T-helper 17 cell (primary cell): ENCODE results near the gene LYPD6. TPM values are rescaled to one million over a fixed set of nuclear protein-coding genes. Genes with fewer than 3 reads are reported as not detected.
"Not testable (repeated sequence)": the region's sequence is repeated elsewhere in the genome, so short reads cannot be mapped to it uniquely, and the experiment has no call there.

Source experiments
- ATAC-seq: fragments of 150-1000 bp; cut with Tn5 transposase; 2 replicates; pipeline ENCODE4 v1.10.0; 2021; ENCODE audit warnings: mild to moderate bottlenecking, moderate library complexity
- DNase-seq, 3 donors: peaks; one replicate each; pipeline versions ENCODE4 v3.0.0 to v3.0.0-alpha.2; 2020 to 2021
- H3K9me3 ChIP-seq: one replicate; pipeline ENCODE4 v1.7.0; 2013; ENCODE audit warnings: low read length, mild to moderate bottlenecking; ENCODE audit not compliant: control insufficient read depth, poor library complexity, severe bottlenecking
- H3K27ac Mint-ChIP-seq: one replicate; pipeline ENCODE4 v1.8.0; 2022; ENCODE audit warnings: mild to moderate bottlenecking, moderate library complexity, mixed read lengths
- H3K27me3 Mint-ChIP-seq: one replicate; pipeline ENCODE4 v1.8.0; 2022; ENCODE audit warnings: mixed read lengths
- H3K36me3 Mint-ChIP-seq: one replicate; pipeline ENCODE4 v1.8.0; 2022; ENCODE audit warnings: low read depth, mixed read lengths
- H3K4me1 Mint-ChIP-seq: one replicate; pipeline ENCODE4 v1.8.0; 2022; ENCODE audit warnings: mild to moderate bottlenecking, mixed read lengths
- H3K4me3 Mint-ChIP-seq: one replicate; pipeline ENCODE4 v1.8.0; 2022; ENCODE audit warnings: mild to moderate bottlenecking, moderate library complexity, mixed read lengths
- total RNA-seq, 4 donors: library from RNA in 2 of 4; stranded (reverse) in 2 of 4; gene quantifications; one replicate each; pipeline ENCODE4 v1.2.3 and lab custom pipeline; 2022 to 2026

LYPD6 gene
- total RNA-seq, 2 donors from 2014 or later, result not detected

DNA sequence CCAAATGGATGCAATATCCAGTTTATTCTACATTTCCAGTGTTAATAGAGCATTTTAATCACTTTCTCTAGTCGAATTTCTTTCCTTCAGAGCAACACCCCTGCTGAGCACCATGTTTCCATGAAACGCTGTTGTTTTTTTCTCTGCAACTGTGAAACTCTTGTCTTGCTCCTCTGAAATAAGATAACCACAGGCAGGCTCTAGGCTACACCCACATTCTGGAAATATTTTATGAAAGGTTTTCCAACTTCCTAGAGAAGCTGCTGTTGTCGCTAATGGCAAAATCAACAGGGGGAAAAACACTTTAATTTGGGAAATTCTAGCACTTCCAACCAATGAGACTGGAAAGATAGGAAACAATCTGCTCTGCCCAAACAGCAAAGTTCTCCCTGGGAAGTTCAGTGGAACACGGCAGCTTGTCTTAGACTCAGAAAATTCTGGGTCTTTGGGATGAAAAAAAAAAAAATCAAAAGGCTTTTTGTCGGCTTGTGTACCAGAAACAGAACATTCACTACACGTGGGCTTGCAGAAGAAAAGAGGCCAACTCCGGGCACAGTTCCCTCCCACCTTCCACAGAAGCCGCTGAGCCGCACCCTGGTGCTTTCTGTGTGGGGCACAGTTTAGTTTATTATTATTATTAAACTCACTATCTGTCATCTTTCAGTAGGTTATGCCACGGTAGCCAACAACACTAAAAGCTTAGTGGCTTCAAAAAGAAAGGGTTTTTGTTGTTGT, 158.5 kb downstream of the LYPD6 start:
- H3K36me3 Mint-ChIP-seq, result no peaks in the 10 kb centered on the region
- no peaks in the 10 kb centered on the region for H3K9me3 ChIP-seq
- peaks cover 3% of the 10 kb centered on the region for H3K4me1 Mint-ChIP-seq
- ATAC-seq (no peak), DNase-seq (no peak)
- H3K4me3 Mint-ChIP-seq, result no peak overlapping the region
- peaks cover 34% of the 10 kb centered on the region for H3K27me3 Mint-ChIP-seq
- no peak overlapping the region for H3K27ac Mint-ChIP-seq

DNA sequence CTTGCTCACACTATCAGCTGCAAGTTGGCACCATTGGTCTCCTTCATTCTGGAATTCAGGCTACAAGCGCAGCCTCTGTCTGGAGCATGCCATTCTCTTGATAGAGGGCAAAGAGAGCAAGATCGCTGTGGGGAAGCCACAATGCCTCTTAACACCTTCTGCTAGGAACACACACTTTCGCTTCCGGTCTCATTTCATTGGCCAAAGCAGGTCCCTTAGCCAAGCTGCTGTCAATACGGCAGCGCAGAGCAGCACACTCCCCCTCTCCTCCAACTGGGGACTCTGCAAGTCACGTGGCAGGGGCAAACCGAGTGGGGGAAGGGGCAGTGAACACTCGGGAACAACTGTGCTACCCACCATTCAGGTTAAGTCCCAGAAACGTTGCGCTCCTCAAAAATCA, 159.1 kb downstream of the LYPD6 start:
- Mint-ChIP-seq H3K4me3 (no peak overlapping the region), H3K27ac (no peak overlapping the region), H3K27me3 (peaks cover 29% of the 10 kb centered on the region), H3K4me1 (peaks cover 3% of the 10 kb centered on the region), H3K36me3 (no peaks in the 10 kb centered on the region)
- no peaks in the 10 kb centered on the region for H3K9me3 ChIP-seq
- no peak for DNase-seq
- no peak for ATAC-seq

DNA sequence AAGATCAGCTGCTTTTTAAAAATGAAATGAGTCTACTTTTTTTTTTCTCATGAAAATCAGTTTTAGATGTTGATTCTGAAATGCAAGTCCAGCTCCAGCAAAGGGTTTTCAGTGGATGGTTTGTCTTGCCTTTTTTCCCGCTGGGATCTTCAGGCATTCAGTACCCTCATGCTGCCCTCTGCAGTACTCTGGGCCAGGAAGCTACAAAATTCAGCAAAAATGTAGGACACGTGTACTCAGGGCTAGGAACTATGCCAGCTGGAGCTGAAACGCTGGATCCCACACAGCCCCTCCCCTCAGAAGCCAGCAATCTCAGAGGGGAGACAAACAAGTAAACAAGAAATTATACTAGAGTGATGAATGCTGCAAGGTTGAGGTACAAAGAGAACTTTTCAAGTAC, 159.9 kb downstream of the LYPD6 start:
- Mint-ChIP-seq H3K27me3 (peaks cover 21% of the 10 kb centered on the region), H3K27ac (no peak overlapping the region), H3K4me3 (no peak overlapping the region), H3K36me3 (no peaks in the 10 kb centered on the region), H3K4me1 (peaks cover 3% of the 10 kb centered on the region)
- no peaks in the 10 kb centered on the region for H3K9me3 ChIP-seq
- ATAC-seq, result no peak
- no peak for DNase-seq

DNA sequence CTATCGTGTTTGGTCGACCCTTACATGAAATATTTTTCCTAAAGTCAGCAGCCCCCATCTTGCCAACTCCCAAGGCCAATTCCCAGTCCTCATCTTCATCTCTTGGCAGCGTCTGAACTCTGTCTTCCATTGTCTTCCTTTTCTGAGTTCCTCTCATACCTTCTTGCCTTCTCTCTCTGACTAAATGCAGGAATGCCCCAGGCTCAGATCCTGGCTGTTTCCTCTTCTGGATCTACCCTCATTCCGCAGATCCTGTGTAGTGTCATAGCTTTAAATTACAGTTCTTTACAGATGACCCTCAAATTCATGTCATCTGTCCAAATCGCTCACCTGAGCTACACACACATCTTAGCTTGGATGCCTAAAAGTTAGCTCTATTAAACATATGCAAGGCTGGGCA, 162.5 kb downstream of the LYPD6 start:
- H3K36me3 Mint-ChIP-seq, result no peaks in the 10 kb centered on the region
- H3K27ac Mint-ChIP-seq, result no peak overlapping the region
- no peak overlapping the region for H3K4me3 Mint-ChIP-seq
- H3K9me3 ChIP-seq, result no peaks in the 10 kb centered on the region
- peaks cover 6% of the 10 kb centered on the region for H3K27me3 Mint-ChIP-seq
- ATAC-seq (no peak), DNase-seq (no peak)
- H3K4me1 Mint-ChIP-seq, result peaks cover 3% of the 10 kb centered on the region

DNA sequence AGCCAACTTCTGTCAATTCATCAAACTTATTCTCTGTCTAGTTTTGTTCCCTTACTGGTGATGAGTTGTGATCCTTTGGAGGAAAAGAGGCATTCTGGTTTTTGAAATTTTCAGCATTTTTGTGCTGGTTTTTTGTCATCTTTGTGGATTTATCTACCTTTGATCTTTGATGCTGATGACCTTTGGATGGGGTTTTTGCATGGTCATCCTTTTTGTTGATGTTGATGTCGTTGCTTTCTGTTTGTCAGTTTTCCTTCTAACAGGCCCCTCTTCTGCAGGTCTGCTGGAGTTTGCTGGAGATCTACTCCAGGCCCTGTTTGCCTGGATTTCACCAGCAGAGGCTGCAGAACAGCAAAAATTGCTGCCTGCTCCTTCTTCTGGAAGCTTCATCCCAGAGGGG, 168.8 kb downstream of the LYPD6 start:
- H3K9me3 ChIP-seq, H3K4me1 Mint-ChIP-seq, DNase-seq, ATAC-seq, H3K27ac Mint-ChIP-seq, H3K4me3 Mint-ChIP-seq, H3K36me3 Mint-ChIP-seq, H3K27me3 Mint-ChIP-seq: not testable (repeated sequence)

DNA sequence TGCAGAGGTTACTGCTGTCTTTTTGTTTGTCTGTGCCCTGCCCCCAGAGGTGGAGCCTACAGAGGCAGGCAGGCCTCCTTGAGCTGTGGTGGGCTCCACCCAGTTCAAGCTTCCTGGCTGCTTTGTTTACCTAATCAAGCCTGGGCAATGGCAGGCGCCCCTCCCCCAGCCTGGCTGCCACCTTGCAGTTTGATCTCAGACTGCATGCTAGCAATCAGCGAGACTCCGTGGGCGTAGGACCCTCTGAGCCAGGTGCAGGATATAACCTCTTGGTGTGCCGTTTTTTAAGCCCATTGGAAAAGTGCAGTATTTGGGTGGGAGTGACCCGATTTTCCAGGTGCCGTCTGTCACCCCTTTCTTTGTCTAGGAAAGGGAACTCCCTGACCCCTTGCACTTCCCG, 176.4 kb downstream of the LYPD6 start:
- not testable (repeated sequence) for H3K27me3 Mint-ChIP-seq, H3K36me3 Mint-ChIP-seq, ATAC-seq, H3K27ac Mint-ChIP-seq, H3K4me1 Mint-ChIP-seq, H3K9me3 ChIP-seq, H3K4me3 Mint-ChIP-seq, DNase-seq

DNA sequence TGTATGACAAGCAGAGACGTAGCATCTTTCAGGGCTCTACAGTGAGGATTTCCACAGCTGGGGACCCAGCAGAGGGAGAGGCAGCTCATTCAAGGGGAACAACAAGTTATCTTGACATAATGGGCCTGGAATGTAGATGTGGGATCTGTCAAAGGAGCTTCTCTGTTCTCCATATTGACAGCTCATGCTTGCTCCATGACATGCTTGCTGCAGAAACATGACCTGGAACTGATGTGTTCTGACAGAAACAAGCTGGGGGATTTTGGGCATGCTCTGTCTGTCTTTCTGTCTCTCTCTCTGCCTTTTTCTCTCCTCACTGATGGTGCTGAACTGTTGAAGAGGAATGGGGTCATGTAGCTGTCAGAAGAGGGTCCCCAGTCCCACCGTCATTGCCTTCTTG, 177.6 kb downstream of the LYPD6 start:
- Mint-ChIP-seq H3K4me3 (no peak overlapping the region), H3K4me1 (no peaks in the 10 kb centered on the region), H3K36me3 (no peaks in the 10 kb centered on the region), H3K27ac (no peak overlapping the region), H3K27me3 (peaks cover 7% of the 10 kb centered on the region)
- no peak for ATAC-seq
- no peak for DNase-seq
- no peaks in the 10 kb centered on the region for H3K9me3 ChIP-seq

DNA sequence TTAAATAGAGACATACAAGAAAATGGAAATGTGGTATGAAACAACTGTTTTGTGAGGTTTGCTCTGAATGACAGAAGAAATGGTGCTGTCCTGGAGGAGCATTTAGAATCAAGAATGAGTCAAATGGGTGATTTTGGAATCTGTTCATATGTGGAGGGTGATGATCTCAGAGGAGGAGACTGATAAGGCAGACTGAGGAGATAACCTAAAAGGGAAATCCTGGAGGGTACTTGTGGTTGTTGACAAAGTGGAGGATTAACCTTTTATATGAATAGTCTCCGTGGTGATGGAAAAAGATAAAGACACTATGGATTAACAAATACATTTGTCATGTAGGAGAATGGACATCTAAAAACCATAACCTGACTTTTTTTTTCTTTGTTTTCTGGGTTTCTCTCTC, 183.1 kb downstream of the LYPD6 start:
- no peaks in the 10 kb centered on the region for H3K9me3 ChIP-seq
- no peaks in the 10 kb centered on the region for H3K36me3 Mint-ChIP-seq
- H3K4me3 Mint-ChIP-seq, result no peak overlapping the region
- H3K4me1 Mint-ChIP-seq, result no peaks in the 10 kb centered on the region
- no peak overlapping the region for H3K27ac Mint-ChIP-seq
- ATAC-seq, result no peak
- H3K27me3 Mint-ChIP-seq, result peaks cover 8% of the 10 kb centered on the region
- no peak for DNase-seq
